CD4-positive, CD25-positive, alpha-beta regulatory T cell (primary cell): ENCODE results near the gene MOB3B. TPM values are rescaled to one million over a fixed set of nuclear protein-coding genes. Genes with fewer than 3 reads are reported as not detected.

Experiments
- ATAC-seq, 2 donors: fragments of 150-1000 bp; cut with Tn5 transposase; one replicate each; pipeline ENCODE4 v1.10.0; 2021; ENCODE audit warnings: low read depth in 2 of 2, moderate number of reproducible peaks in 2 of 2, moderate library complexity in 1 of 2
- DNase-seq, 3 donors: peaks; one replicate each; pipeline versions ENCODE4 v3.0.0 to v3.0.0-alpha.2; 2012 to 2022; ENCODE audit warnings: mixed read lengths in 1 of 3
- H3K27ac ChIP-seq: one replicate; pipeline ENCODE4 v1.7.0; 2013; ENCODE audit warnings: mild to moderate bottlenecking, low read length; ENCODE audit not compliant: insufficient read depth, poor library complexity, severe bottlenecking
- H3K27me3 ChIP-seq: one replicate; pipeline ENCODE4 v1.7.0; 2013; ENCODE audit warnings: low read length; ENCODE audit not compliant: control insufficient read depth, insufficient read depth
- H3K36me3 ChIP-seq: one replicate; pipeline ENCODE4 v1.7.0; 2013; ENCODE audit warnings: mild to moderate bottlenecking, low read length, moderate library complexity; ENCODE audit not compliant: control insufficient read depth, insufficient read depth
- H3K4me1 ChIP-seq: 2 replicates; pipeline ENCODE4 v1.7.0; 2013; ENCODE audit warnings: mild to moderate bottlenecking, low read length; ENCODE audit not compliant: insufficient read depth, control insufficient read depth, poor library complexity, severe bottlenecking
- H3K4me3 ChIP-seq: one replicate; pipeline ENCODE4 v1.7.0; 2013; ENCODE audit warnings: low read depth, mild to moderate bottlenecking, low read length, moderate library complexity
- H3K9me3 ChIP-seq, 2 experiments: 1 replicate in 1 of 2; 2 replicates in 1 of 2; pipeline ENCODE4 v1.7.0; 2013; ENCODE audit warnings: low read length in 2 of 2, mild to moderate bottlenecking in 1 of 2, moderate library complexity in 1 of 2; ENCODE audit not compliant: control insufficient read depth in 2 of 2
- H3K27ac Mint-ChIP-seq, 3 donors: one replicate each; pipeline ENCODE4 v1.8.0; 2020 to 2022; ENCODE audit warnings: mild to moderate bottlenecking in 3 of 3, mixed read lengths in 3 of 3, moderate library complexity in 2 of 3
- H3K27me3 Mint-ChIP-seq: one replicate; pipeline ENCODE4 v1.8.0; 2022; ENCODE audit warnings: mild to moderate bottlenecking, mixed read lengths
- H3K36me3 Mint-ChIP-seq: one replicate; pipeline ENCODE4 v1.8.0; 2020; ENCODE audit warnings: mixed read lengths
- H3K4me1 Mint-ChIP-seq, 4 donors: one replicate each; pipeline ENCODE4 v1.8.0; 2020 to 2022; ENCODE audit warnings: mixed read lengths in 4 of 4, mild to moderate bottlenecking in 1 of 4
- H3K4me3 Mint-ChIP-seq, 4 donors: one replicate each; pipeline ENCODE4 v1.8.0; 2020 to 2022; ENCODE audit warnings: mild to moderate bottlenecking in 4 of 4, mixed read lengths in 4 of 4, moderate library complexity in 3 of 4
- H3K9me3 Mint-ChIP-seq, 7 donors: one replicate each; pipeline ENCODE4 v1.8.0; 2020 to 2022; ENCODE audit warnings: mixed read lengths in 7 of 7, mild to moderate bottlenecking in 3 of 7, moderate library complexity in 2 of 7
- polyA plus RNA-seq, 4 donors: library from polyadenylated mRNA; unstranded; fragments of 300-500 nt; fragmentation: Illumina TruSeq; gene quantifications; one replicate each; pipeline ENCODE4 v1.2.3, GENCODE V29; 2021
- total RNA-seq: library from RNA; stranded (reverse); gene quantifications from one replicate; pipeline ENCODE4 v1.2.3, GENCODE V29; 2022

MOB3B gene
- total and polyA plus RNA-seq, 5 donors from 2014 or later = 0.02 to 0.12 (median 0.11) TPM; not detected in 2

DNA sequence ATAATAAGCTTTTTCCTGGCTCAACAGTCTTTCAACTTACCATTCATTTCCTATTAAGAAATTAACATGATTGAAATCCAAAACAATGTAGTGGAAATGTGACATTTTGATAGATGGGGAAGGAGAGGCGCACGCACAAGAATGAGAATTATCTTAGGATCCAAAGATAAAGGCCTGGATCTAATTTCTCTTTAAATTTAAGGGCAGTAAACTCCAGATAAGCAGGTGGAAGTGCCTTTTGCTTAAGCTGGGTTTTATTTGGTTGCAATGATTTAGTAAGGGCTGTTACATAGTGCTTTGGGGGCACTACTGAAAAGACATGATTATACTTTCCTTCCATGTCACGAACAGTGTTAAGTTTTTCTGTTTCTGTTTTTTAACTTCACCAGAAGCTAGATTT lies 250.0 kb downstream of the MOB3B start:
- DNase-seq (no peak), ATAC-seq (no peak)
- Mint-ChIP-seq H3K27ac (no peak overlapping the region), H3K4me1 (peaks cover 0 to 5% (median 2%) of the 10 kb centered on the region in 4 donors), H3K36me3 (no peaks in the 10 kb centered on the region), H3K27me3 (no peaks in the 10 kb centered on the region), H3K4me3 (no peak overlapping the region), H3K9me3 (no peaks in the 10 kb centered on the region)
- Histone ChIP-seq H3K4me3 (no peak overlapping the region), H3K9me3 (no peaks in the 10 kb centered on the region), H3K27ac (no peak overlapping the region), H3K27me3 (no peaks in the 10 kb centered on the region), H3K4me1 (no peaks in the 10 kb centered on the region), H3K36me3 (no peaks in the 10 kb centered on the region)

DNA sequence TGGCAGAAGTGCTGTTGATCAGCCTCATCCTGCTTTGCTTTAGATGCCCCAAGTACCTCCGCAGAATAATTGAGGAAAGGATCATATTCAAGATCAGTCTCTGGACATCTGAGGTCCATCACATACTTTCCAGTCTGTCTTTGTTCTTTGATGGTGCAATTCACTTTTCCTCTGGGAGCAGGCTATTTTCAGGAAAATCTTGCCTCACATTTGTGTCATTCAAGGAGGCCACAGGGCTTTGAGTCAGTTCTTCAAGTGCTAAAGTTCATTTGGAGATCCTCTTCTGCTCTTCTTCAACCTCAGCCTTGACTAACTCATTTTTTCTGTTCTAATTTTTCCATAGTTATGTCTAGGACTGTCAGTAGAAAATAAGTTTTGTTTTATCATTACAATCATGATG lies 251.2 kb downstream of the MOB3B start:
- no peaks in the 10 kb centered on the region for H3K36me3 Mint-ChIP-seq
- no peaks in the 10 kb centered on the region for H3K27me3 Mint-ChIP-seq
- H3K27ac ChIP-seq = no peak overlapping the region
- H3K4me1 ChIP-seq = no peaks in the 10 kb centered on the region
- no peaks in the 10 kb centered on the region for H3K36me3 ChIP-seq
- H3K27ac Mint-ChIP-seq = no peak overlapping the region
- no peak overlapping the region for H3K4me3 ChIP-seq
- no peaks in the 10 kb centered on the region for H3K27me3 ChIP-seq
- ATAC-seq = no peak
- H3K9me3 ChIP-seq = no peaks in the 10 kb centered on the region
- no peak overlapping the region for H3K4me3 Mint-ChIP-seq
- no peaks in the 10 kb centered on the region for H3K9me3 Mint-ChIP-seq
- no peak for DNase-seq
- H3K4me1 Mint-ChIP-seq = peaks cover 0 to 5% (median 2%) of the 10 kb centered on the region in 4 donors

DNA sequence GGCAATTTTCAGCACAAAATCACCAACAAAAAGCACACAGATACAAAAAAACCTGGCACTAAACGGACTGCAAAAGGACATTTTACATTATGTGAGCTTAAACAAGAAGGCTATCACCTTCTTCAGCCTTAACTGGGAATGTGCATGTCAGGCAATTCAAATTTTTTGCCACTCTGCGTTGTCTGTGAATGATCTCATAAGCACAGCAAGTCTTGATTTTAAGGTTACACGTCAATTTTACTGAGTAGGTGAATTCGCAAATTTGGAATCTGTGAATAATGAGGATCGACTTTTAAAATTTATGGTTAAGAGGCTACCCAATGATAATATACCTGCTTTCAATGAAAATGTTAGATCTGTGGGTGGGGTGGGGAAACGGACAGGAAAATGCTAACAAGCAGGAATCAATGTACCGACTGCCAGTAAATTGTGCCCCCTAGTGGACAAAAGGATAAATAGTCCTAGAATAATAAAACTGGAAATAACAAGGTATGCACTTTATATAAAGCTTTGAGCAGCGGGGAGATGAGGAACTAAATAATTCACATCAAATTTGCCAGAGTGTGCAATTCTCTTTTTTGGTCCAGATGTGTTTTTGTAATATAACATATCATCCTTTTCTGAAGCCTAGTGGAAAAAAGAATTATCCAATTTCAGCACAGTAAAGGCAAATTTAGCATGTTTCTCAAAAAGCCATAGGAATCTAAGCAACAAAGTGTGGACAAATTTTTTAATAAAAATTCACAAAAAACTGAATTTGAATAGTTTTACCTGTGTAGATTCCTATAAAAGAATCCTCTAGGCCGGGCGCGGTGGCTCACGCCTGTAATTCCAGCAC lies 253.2 kb downstream of the MOB3B start:
- Mint-ChIP-seq H3K9me3 (no peaks in the 10 kb centered on the region), H3K4me1 (peaks cover 0 to 4% (median 2%) of the 10 kb centered on the region in 4 donors), H3K27me3 (no peaks in the 10 kb centered on the region), H3K36me3 (no peaks in the 10 kb centered on the region), H3K27ac (no peak overlapping the region), H3K4me3 (no peak overlapping the region)
- no peak overlapping the region for H3K4me3 ChIP-seq
- H3K9me3 ChIP-seq = no peaks in the 10 kb centered on the region
- DNase-seq = peak in 2 of 3 donors; percentile 34 to 52
- no peaks in the 10 kb centered on the region for H3K36me3 ChIP-seq
- no peaks in the 10 kb centered on the region for H3K27me3 ChIP-seq
- H3K27ac ChIP-seq = no peak overlapping the region
- no peaks in the 10 kb centered on the region for H3K4me1 ChIP-seq
- ATAC-seq = no peak

Other genes starting within 250 kb of the MOB3B start
- gene EQTN, start 232.7 kb downstream of the MOB3B start, total RNA-seq = not detected
- gene EQTN, start 232.7 kb downstream of the MOB3B start, polyA plus RNA-seq = not detected
- gene IFNK, start 5.5 kb downstream of the MOB3B start, total RNA-seq = not detected
- gene IFNK, start 5.5 kb downstream of the MOB3B start, polyA plus RNA-seq = not detected
- gene C9orf72, start 43.7 kb upstream of the MOB3B start, total RNA-seq = 19.9 TPM
- 1 to 10 TPM; 5.9 to 9.3 (median 8.7) TPM for gene C9orf72, start 43.7 kb upstream of the MOB3B start, polyA plus RNA-seq